HepG2 (cell line): Measurements from ENCODE around the gene SPSB2. TPM values are rescaled to one million over a fixed set of nuclear protein-coding genes. Genes with fewer than 3 reads are reported as not detected.

Source experiments
- CENPX ChIP-seq: sonication (generic); formaldehyde crosslinking; IDR thresholded peaks from 2 replicates; pipeline ENCODE4 v1.9.0; 2021; ENCODE audit warnings: mild to moderate bottlenecking, missing genetic modification reagents, moderate library complexity
- DRAP1 ChIP-seq: IDR thresholded peaks from 2 replicates; pipeline ENCODE4 v1.6.1; 2016; ENCODE audit warnings: missing genetic modification reagents, missing compliant biosample characterization
- ESRRA ChIP-seq: sonication (generic); formaldehyde crosslinking; IDR thresholded peaks from 2 replicates; pipeline ENCODE4 v1.5.1; 2020; ENCODE audit warnings: mild to moderate bottlenecking, low read depth, missing genetic modification reagents
- FIP1L1 ChIP-seq: fragments of 200-400 bp; formaldehyde crosslinking; IDR thresholded peaks from 2 replicates; pipeline ENCODE4 v1.6.1; 2018; ENCODE audit warnings: low read depth, mild to moderate bottlenecking, low read length, moderate library complexity, borderline replicate concordance; ENCODE audit not compliant: insufficient read depth
- FOXM1 ChIP-seq: sonication (generic); formaldehyde crosslinking; IDR thresholded peaks from 2 replicates; pipeline ENCODE4 v1.5.0; 2020; ENCODE audit warnings: missing genetic modification reagents
- HDAC6 ChIP-seq: fragments of 200-600 bp; sonication (generic); IDR thresholded peaks from 2 replicates; pipeline ENCODE4 v1.7.0; 2017; ENCODE audit warnings: mild to moderate bottlenecking, antibody characterized with exemption, low read length, low read depth
- MAZ ChIP-seq, 2 experiments: sonication (generic) in 1 of 2; formaldehyde crosslinking in 1 of 2; IDR thresholded peaks; 2 replicates each; pipeline versions ENCODE4 v1.5.0 to v1.6.1; 2012 to 2020; ENCODE audit warnings: low read depth in 2 of 2, mild to moderate bottlenecking in 2 of 2, borderline replicate concordance in 1 of 2, improper control_type of control experiment in 1 of 2, low read length in 1 of 2, missing genetic modification reagents in 1 of 2, moderate library complexity in 1 of 2
- PCBP1 ChIP-seq: fragments of 200-400 bp; formaldehyde crosslinking; IDR thresholded peaks from 2 replicates; pipeline ENCODE4 v1.6.1; 2017; ENCODE audit warnings: mild to moderate bottlenecking, low read depth, low read length, borderline replicate concordance
- POLR2AphosphoS5 ChIP-seq: IDR thresholded peaks from 2 replicates; pipeline ENCODE4 v1.6.1; 2012; ENCODE audit warnings: low read depth, low read length
- SIN3A ChIP-seq: IDR thresholded peaks from 2 replicates; pipeline ENCODE4 v1.6.1; 2011; ENCODE audit warnings: low read depth, mild to moderate bottlenecking, control low read depth, low read length, borderline replicate concordance
- SNAPC4 ChIP-seq: sonication (generic); formaldehyde crosslinking; IDR thresholded peaks from 2 replicates; pipeline ENCODE4 v1.4.0; 2020; ENCODE audit warnings: mild to moderate bottlenecking, missing genetic modification reagents
- ZNF234 ChIP-seq: sonication (generic); formaldehyde crosslinking; conservative IDR thresholded peaks from 2 replicates; pipeline ENCODE4 v1.5.1; 2020; ENCODE audit warnings: mild to moderate bottlenecking, missing genetic modification reagents
- ZNF577 ChIP-seq: sonication (generic); formaldehyde crosslinking; IDR thresholded peaks from 2 replicates; pipeline ENCODE4 v1.4.0; 2020; ENCODE audit warnings: mild to moderate bottlenecking, low read depth, missing genetic modification reagents, borderline replicate concordance
- polyA plus RNA-seq, 8 experiments: library from polyadenylated mRNA; depleted of rRNA in 3 of 8; stranded (reverse) in 7 of 8; unstranded in 1 of 8; fragments of >200 nt; fragmentation: Illumina TruSeq in 4 of 8; extraction: Trizol in 4 of 8; gene quantifications; 2 replicates each; pipeline versions ENCODE4 v1.2.1 to v1.2.3, GENCODE V29; 2011 to 2016; ENCODE audit warnings: low read depth in 4 of 8, missing spikeins in 1 of 8, mixed read lengths in 1 of 8; ENCODE audit not compliant: insufficient read depth in 1 of 8
- total RNA-seq, 5 experiments: library from RNA; depleted of rRNA; stranded (reverse); fragments of >200 nt; fragmentation: Illumina TruSeq; extraction: Trizol; gene quantifications; 2 replicates each; pipeline ENCODE4 v1.2.3, GENCODE V29; 2016; ENCODE audit warnings: low read depth in 1 of 5
- TF ChIP-seq, protein P1 (sequence below): sonication (generic); formaldehyde crosslinking; IDR thresholded peaks from 2 replicates; pipeline ENCODE4 v1.5.0; 2020; ENCODE audit warnings: mild to moderate bottlenecking, missing genetic modification reagents, moderate library complexity
- TF ChIP-seq, protein P2 (sequence below): sonication (generic); formaldehyde crosslinking; IDR thresholded peaks from 2 replicates; pipeline ENCODE4 v1.4.0; 2020; ENCODE audit warnings: missing genetic modification reagents

The SPSB2 gene
- total and polyA plus RNA-seq, 2 of the 13 experiments (the other 11 are each of a cell fraction or from before 2014, with no cell fraction given), result 2.0 to 6.2 TPM

GRCh38 chr12:6871052-6871957 lies 1.8 kb downstream of the SPSB2 start (continued):
- TF ChIP-seq SNAPC4 (CRISPR knock-in tag), result no peak; the same call in 1 of the 2 replicates
- TF ChIP-seq, protein P1, sequence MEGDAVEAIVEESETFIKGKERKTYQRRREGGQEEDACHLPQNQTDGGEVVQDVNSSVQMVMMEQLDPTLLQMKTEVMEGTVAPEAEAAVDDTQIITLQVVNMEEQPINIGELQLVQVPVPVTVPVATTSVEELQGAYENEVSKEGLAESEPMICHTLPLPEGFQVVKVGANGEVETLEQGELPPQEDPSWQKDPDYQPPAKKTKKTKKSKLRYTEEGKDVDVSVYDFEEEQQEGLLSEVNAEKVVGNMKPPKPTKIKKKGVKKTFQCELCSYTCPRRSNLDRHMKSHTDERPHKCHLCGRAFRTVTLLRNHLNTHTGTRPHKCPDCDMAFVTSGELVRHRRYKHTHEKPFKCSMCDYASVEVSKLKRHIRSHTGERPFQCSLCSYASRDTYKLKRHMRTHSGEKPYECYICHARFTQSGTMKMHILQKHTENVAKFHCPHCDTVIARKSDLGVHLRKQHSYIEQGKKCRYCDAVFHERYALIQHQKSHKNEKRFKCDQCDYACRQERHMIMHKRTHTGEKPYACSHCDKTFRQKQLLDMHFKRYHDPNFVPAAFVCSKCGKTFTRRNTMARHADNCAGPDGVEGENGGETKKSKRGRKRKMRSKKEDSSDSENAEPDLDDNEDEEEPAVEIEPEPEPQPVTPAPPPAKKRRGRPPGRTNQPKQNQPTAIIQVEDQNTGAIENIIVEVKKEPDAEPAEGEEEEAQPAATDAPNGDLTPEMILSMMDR (CRISPR knock-in tag), result no peak
- TF ChIP-seq SIN3A, result no peak
- TF ChIP-seq, protein P2, sequence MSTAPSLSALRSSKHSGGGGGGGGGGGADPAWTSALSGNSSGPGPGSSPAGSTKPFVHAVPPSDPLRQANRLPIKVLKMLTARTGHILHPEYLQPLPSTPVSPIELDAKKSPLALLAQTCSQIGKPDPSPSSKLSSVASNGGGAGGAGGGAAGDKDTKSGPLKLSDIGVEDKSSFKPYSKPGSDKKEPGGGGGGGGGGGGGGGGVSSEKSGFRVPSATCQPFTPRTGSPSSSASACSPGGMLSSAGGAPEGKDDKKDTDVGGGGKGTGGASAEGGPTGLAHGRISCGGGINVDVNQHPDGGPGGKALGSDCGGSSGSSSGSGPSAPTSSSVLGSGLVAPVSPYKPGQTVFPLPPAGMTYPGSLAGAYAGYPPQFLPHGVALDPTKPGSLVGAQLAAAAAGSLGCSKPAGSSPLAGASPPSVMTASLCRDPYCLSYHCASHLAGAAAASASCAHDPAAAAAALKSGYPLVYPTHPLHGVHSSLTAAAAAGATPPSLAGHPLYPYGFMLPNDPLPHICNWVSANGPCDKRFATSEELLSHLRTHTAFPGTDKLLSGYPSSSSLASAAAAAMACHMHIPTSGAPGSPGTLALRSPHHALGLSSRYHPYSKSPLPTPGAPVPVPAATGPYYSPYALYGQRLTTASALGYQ (CRISPR knock-in tag), result no peak
- TF ChIP-seq HDAC6, result no peak
- TF ChIP-seq ZNF577 (CRISPR knock-in tag), result no peak
- no peak for TF ChIP-seq ESRRA (CRISPR knock-in tag)
- no peak for TF ChIP-seq CENPX
- peak; percentile 75 for TF ChIP-seq POLR2AphosphoS5
- TF ChIP-seq MAZ (IDR thresholded peaks at IDR 0.05; ENCODE audit: borderline replicate concordance, low read depth, low read length), result no peak
- TF ChIP-seq MAZ (CRISPR knock-in tag; IDR thresholded peaks at IDR 0.05; ENCODE audit: low read depth), result 0 out of 2 replicates have a peak, but pooled peaks have one; percentile 29
- no peak for TF ChIP-seq ZNF234 (CRISPR knock-in tag)
- no peak for TF ChIP-seq FIP1L1
- no peak for TF ChIP-seq PCBP1
- TF ChIP-seq DRAP1 (CRISPR knock-in tag), result peak; percentile 29; the same call in 1 of the 2 replicates
- TF ChIP-seq FOXM1 (CRISPR knock-in tag), result no peak
